HL-60 (cell line): ENCODE measurements around the gene PTPRT.

ENCODE experiments used
- DNase-seq, 2 experiments: peaks; one replicate each; pipeline ENCODE4 v3.0.0-alpha.2; 2010 to 2020; ENCODE audit warnings: low read depth in 1 of 2, low spot score in 1 of 2
- H3K27ac ChIP-seq: fragments of 250-450 bp; sonication (Bioruptor Pico); replicated peaks from 2 replicates; pipeline ENCODE4 v1.5.1; 2020; ENCODE audit warnings: mild to moderate bottlenecking, moderate library complexity
- H3K27me3 ChIP-seq: fragments of 250-450 bp; sonication (Bioruptor Pico); 2 replicates; pipeline ENCODE4 v1.5.1; 2021; ENCODE audit warnings: mild to moderate bottlenecking, moderate library complexity; ENCODE audit not compliant: insufficient read depth, poor library complexity, severe bottlenecking
- H3K4me3 ChIP-seq: replicated peaks from 2 replicates; pipeline ENCODE4 v1.5.1; 2011; ENCODE audit warnings: mild to moderate bottlenecking, control low read depth, low read length; ENCODE audit not compliant: insufficient read depth
- CTCF ChIP-seq: IDR thresholded peaks from one replicate; pipeline ENCODE4 v1.5.1; 2011; ENCODE audit warnings: low read length, control low read depth, inconsistent platforms; ENCODE audit not compliant: insufficient read depth
- GABPA ChIP-seq: IDR thresholded peaks from 2 replicates; pipeline ENCODE4 v1.6.1; 2012; ENCODE audit warnings: low read depth
- POLR2AphosphoS5 ChIP-seq: IDR thresholded peaks from 2 replicates; pipeline ENCODE4 v1.6.1; 2012; ENCODE audit warnings: low read depth
- REST ChIP-seq: IDR thresholded peaks from 2 replicates; pipeline ENCODE4 v1.6.1; 2012; ENCODE audit warnings: low read depth; ENCODE audit not compliant: insufficient replicate concordance
- SPI1 ChIP-seq: IDR thresholded peaks from 2 replicates; pipeline ENCODE4 v1.6.1; 2012; ENCODE audit warnings: low read depth, mild to moderate bottlenecking, borderline replicate concordance

The PTPRT gene

GRCh38 chr20:42705550-42705949 is 484.2 kb downstream of the PTPRT start:
- H3K27me3 ChIP-seq = no peaks in the 10 kb centered on the region
- no peak for TF ChIP-seq REST
- no peak for TF ChIP-seq GABPA
- no peak for TF ChIP-seq CTCF
- TF ChIP-seq POLR2AphosphoS5 = no peak
- no peak for TF ChIP-seq SPI1
- no peak overlapping the region for H3K4me3 ChIP-seq
- DNase-seq = no peak
- no peak overlapping the region for H3K27ac ChIP-seq

- DNase-seq = no peak
- TF ChIP-seq POLR2AphosphoS5 (no peak), GABPA (no peak), REST (no peak), CTCF (no peak), SPI1 (no peak)
- Histone ChIP-seq H3K27me3 (no peaks in the 10 kb centered on the region), H3K27ac (no peak overlapping the region), H3K4me3 (no peak overlapping the region)
Measured at GRCh38 chr20:42703744-42704143, 486.0 kb downstream of the PTPRT start.

- no peak for DNase-seq
- Histone ChIP-seq H3K27me3 (no peaks in the 10 kb centered on the region), H3K27ac (no peak overlapping the region), H3K4me3 (no peak overlapping the region)
- no peak for TF ChIP-seq CTCF
- TF ChIP-seq GABPA = no peak
- TF ChIP-seq POLR2AphosphoS5 = no peak
- TF ChIP-seq SPI1 = no peak
- TF ChIP-seq REST = no peak
Measured at GRCh38 chr20:42701948-42702347, 487.8 kb downstream of the PTPRT start.
